GM19397 (cell line): ENCODE data around the gene MUC3A.

ENCODE experiments used
- ATAC-seq: cut with Tn5 transposase; IDR thresholded peaks from one replicate; pipeline ENCODE4 v1.9.1; 2021; ENCODE audit warnings: mild to moderate bottlenecking, moderate library complexity; ENCODE audit not compliant: unreplicated experiment

The MUC3A gene

GRCh38 chr7:101015626-101016025, 66.3 kb downstream of the MUC3A start:
- no peak for ATAC-seq

DNA sequence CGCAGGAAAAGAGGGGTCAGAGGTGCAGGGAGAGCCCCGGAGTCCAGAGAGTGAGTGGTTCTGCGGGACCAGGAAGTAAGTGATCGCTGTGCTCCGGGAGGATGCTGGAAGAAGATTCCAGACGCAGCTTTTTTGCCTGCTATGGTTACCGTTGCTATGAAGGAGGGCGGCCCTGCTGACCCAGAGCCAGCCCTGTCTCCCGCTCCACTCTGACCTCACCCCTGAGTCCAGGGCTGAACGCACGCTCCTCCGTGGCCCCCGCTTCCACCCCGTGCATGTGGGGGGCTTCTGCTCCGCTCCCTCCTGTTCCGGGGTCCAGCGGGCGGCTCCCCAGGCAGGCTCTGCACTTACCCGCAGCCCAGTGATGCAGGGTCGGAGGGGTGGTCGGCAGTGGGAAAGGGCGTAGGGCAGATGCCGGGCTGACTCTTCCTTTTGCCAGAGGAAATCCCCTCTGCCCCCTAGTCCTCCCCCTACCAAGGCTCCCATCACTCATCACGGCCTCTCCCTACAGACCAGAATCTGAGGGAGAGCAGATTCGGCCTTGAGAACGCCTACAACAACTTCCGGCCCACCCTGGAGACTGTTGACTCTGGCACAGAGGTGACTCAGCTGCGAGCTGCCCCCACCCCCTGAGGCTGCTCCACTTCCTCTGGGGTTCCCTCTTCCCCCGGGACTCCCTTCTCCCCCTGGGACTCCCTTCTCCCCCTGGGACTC, 67.9 kb downstream of the MUC3A start:
- ATAC-seq = no peak
